NCI-H1436 (cell line): Measurements from ENCODE around the gene CACNA2D2.
"Not testable (repeated sequence)": the region's sequence is repeated elsewhere in the genome, so short reads cannot be mapped to it uniquely, and the experiment has no call there.

Source experiments
- DNase-seq: peaks from one replicate; lab custom pipeline; 2025; lab: John Stamatoyannopoulos, UW

CACNA2D2 gene

GRCh38 chr3:50530001-50530970 lies 26.9 kb upstream of the CACNA2D2 start:
- DNase-seq = no peak

GRCh38 chr3:50525987-50526386 lies 22.6 kb upstream of the CACNA2D2 start:
- DNase-seq = no peak

- no peak for DNase-seq
Measured at GRCh38 chr3:50525191-50525910, 21.9 kb upstream of the CACNA2D2 start.

GRCh38 chr3:50524746-50525145 lies 21.3 kb upstream of the CACNA2D2 start:
- DNase-seq = no peak

GRCh38 chr3:50523279-50523811 lies 19.9 kb upstream of the CACNA2D2 start:
- no peak for DNase-seq

- no peak for DNase-seq
Measured at GRCh38 chr3:50521572-50521971, 18.1 kb upstream of the CACNA2D2 start.

- DNase-seq = no peak
Measured at GRCh38 chr3:50520849-50521248, 17.4 kb upstream of the CACNA2D2 start.

- peak; percentile 55 for DNase-seq
Measured at GRCh38 chr3:50519471-50520089, 16.1 kb upstream of the CACNA2D2 start.

- no peak for DNase-seq
Measured at GRCh38 chr3:50518436-50518835, 15.0 kb upstream of the CACNA2D2 start.

- no peak for DNase-seq
Measured at GRCh38 chr3:50517721-50518206, 14.3 kb upstream of the CACNA2D2 start.

- DNase-seq = no peak
Measured at GRCh38 chr3:50516440-50516871, 13.0 kb upstream of the CACNA2D2 start.

GRCh38 chr3:50515565-50516439 lies 12.4 kb upstream of the CACNA2D2 start:
- peak; percentile 66 for DNase-seq

- DNase-seq = not testable (repeated sequence)
Measured at GRCh38 chr3:50512908-50513307, 9.5 kb upstream of the CACNA2D2 start.

- no peak for DNase-seq
Measured at GRCh38 chr3:50512131-50512530, 8.7 kb upstream of the CACNA2D2 start.

GRCh38 chr3:50510325-50510724 lies 6.9 kb upstream of the CACNA2D2 start:
- DNase-seq = no peak

- DNase-seq = no peak
Measured at GRCh38 chr3:50509715-50510114, 6.3 kb upstream of the CACNA2D2 start.

- no peak for DNase-seq
Measured at GRCh38 chr3:50508821-50509220, 5.4 kb upstream of the CACNA2D2 start.

GRCh38 chr3:50506169-50506568 lies 2.7 kb upstream of the CACNA2D2 start:
- DNase-seq = no peak

- DNase-seq = no peak
Measured at GRCh38 chr3:50504681-50505080, 1.2 kb upstream of the CACNA2D2 start.

GRCh38 chr3:50502584-50503423 lies 630 bp downstream of the CACNA2D2 start:
- no peak for DNase-seq
